ENCODE measurements around the gene SF3A1.
"Not testable (repeated sequence)": the region's sequence is repeated elsewhere in the genome, so short reads cannot be mapped to it uniquely, and the experiment has no call there.

Gene SF3A1, protein sequence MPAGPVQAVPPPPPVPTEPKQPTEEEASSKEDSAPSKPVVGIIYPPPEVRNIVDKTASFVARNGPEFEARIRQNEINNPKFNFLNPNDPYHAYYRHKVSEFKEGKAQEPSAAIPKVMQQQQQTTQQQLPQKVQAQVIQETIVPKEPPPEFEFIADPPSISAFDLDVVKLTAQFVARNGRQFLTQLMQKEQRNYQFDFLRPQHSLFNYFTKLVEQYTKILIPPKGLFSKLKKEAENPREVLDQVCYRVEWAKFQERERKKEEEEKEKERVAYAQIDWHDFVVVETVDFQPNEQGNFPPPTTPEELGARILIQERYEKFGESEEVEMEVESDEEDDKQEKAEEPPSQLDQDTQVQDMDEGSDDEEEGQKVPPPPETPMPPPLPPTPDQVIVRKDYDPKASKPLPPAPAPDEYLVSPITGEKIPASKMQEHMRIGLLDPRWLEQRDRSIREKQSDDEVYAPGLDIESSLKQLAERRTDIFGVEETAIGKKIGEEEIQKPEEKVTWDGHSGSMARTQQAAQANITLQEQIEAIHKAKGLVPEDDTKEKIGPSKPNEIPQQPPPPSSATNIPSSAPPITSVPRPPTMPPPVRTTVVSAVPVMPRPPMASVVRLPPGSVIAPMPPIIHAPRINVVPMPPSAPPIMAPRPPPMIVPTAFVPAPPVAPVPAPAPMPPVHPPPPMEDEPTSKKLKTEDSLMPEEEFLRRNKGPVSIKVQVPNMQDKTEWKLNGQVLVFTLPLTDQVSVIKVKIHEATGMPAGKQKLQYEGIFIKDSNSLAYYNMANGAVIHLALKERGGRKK

GRCh38 chr22:30356449-30357235 lies at the start of gene SF3A1, which contains the start of gene CCDC157:
Gene SF3A1 (minus strand): TSS chr22:30356894. CDS start chr22:30356792, 102 bp downstream.
Gene CCDC157 (plus strand): TSS chr22:30357007. CDS start chr22:30366001, 8,994 bp downstream.
- peak; percentile 88 for DNase-seq

- DNase-seq = no peak
These were observed 49.7 kb upstream of the SF3A1 start for GRCh38 chr22:30406400-30406799.

- DNase-seq = no peak
These were observed 49.0 kb upstream of the SF3A1 start for GRCh38 chr22:30405731-30406130.

DNA sequence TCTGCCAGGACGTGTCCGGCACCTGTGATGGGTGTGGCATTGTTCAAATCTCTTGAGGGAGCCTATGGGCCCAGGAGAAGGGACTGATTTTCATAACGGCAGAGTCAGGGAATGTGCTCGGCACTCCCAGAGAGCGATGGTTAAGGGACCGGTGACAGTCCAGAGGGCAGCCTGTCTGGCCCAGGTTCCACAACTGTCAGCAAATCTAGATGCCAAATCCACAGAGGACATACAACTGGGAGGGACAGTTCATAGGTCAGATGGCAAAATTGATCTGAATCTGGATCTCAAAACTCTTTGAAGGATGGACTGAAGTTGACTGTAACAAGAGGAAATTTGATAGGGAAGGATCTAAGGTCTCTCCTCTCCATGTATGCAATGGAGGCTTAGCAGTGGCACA lies 47.6 kb upstream of the SF3A1 start:
- DNase-seq = no peak

DNA sequence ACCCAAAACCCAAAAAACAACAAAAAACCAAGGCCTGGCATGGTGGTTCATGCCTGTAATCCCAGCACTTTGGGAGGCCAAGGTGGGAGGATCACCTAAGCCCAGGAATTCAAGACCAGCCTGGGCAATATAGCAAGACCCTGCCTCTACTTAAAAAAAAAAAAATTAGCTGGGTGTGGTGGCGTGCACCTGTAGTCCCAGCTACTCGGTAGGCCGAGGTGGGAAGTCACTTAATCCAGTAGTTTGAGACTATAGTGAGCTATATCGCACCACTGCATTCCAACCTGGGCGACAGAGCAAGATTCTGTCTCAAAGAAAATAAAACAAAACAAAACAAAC lies 46.0 kb upstream of the SF3A1 start:
- DNase-seq = not testable (repeated sequence)

- DNase-seq = no peak
These were observed 45.5 kb upstream of the SF3A1 start for GRCh38 chr22:30402028-30402765.

GRCh38 chr22:30401024-30401423 lies 44.3 kb upstream of the SF3A1 start:
- DNase-seq = not testable (repeated sequence)

DNA sequence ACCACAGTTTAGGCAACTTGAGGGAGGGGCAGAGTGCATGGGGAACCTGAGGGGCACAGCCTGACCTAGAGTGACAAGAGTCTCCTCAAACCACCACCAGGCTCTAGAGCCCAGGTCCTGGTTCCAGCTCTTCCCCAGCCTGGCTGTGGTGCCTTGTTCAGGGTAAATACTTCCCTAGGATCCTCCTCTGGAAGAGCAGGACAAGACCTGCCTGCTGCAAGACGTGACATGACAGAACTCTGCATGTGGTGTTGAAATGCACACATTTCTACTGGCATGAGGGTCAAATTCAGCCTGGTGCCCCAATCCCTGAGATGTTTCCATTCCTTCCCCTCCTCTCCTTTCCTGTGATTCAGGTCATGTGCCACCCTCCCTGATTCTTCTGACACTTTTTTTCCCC lies 43.5 kb upstream of the SF3A1 start:
- DNase-seq = no peak

- no peak for DNase-seq
These were observed 43.0 kb upstream of the SF3A1 start for GRCh38 chr22:30399718-30400117.

- DNase-seq = no peak
These were observed 42.3 kb upstream of the SF3A1 start for GRCh38 chr22:30398685-30399680.

GRCh38 chr22:30397656-30398635 lies 41.3 kb upstream of the SF3A1 start:
- DNase-seq = no peak

- DNase-seq = peak; percentile 59
These were observed 40.4 kb upstream of the SF3A1 start, which contains the start of gene SEC14L2 for GRCh38 chr22:30396871-30397655. Gene SEC14L2 (plus strand): TSS chr22:30397018. CDS start chr22:30397117, 99 bp downstream.

- DNase-seq = no peak
These were observed 37.2 kb upstream of the SF3A1 start for GRCh38 chr22:30393885-30394284.

DNA sequence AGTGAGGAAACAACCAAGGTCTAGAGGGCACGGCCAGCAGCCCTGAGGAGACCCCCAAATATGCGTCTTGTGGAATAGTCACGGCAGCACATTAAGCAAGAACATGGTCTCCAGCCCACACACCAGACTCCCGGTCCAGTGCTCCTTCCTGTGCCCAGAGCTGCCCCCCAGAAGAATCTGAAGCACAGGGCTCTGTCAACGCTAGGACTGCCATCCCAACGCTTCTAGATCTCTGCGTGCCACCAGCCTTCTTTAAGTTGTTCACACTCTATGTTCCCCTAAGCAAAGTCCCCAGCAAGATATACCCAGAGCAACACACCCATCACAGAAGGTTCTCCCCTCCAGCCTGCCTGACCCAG lies 36.6 kb upstream of the SF3A1 start:
- no peak for DNase-seq

DNA sequence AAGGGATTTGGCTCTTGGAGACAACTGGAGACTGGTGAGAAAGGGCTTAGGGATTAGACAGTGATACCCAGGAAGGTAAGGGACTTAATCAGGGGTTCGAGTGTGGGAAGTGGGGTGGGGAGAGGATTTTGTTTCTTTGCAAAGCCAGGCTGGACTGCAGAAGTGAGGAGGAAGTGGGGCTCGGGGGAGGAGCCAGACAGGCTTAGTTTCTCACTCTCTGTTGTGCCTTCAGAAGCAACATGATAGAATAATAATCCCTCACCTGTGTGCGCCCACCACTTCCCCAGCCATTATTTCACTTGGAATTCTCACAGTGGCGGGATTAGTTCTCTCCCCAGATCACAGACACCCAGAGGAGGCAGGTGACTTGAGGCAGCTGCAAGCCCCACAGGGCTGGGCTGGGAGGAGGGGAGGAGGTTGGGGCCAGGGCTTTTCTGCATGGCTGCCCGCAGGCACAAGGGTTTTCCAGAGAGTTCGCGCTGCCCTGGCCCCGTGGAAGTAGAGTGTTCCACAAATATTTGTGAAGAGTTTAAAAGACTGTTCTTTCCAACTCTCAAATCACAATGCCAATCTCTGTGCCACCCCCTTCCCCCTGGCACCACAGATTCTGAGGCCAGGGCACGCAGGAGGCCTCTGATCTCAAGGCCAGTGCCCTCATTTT lies 36.1 kb upstream of the SF3A1 start:
- no peak for DNase-seq

DNA sequence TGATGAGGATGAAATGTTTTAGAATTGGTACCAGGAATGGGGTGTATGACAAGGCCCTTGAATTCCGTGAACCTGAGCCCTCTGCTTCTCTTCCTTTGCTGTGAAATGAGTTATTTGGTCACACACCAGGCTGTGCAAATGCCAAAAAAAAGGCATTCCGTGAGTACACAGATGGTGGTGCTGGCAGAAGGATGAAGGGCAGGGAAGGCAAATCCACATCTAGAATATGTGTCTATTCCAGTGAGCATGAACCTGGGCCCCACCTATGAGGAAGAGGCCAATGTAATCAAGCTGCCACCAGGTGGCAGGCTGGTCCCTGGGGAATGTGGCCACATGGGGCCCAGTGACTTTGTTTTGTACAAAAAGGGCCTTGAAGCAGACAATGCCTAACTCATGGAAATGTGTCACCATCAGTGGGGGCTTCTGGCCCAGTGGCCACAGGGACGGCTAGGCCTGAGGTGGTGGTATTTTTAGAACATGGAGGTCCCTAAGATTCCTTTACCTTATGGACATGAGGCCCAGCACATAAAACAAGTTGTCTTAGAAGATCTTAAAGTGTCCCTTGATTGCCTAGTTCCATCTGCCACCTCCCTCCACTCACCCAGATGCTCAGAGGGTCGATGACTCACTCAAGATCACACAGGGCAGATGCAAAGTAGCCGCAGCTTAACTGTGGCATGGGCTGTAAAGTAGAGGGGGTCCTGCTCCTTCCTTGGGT lies 34.4 kb upstream of the SF3A1 start:
- DNase-seq = peak; percentile 84

DNA sequence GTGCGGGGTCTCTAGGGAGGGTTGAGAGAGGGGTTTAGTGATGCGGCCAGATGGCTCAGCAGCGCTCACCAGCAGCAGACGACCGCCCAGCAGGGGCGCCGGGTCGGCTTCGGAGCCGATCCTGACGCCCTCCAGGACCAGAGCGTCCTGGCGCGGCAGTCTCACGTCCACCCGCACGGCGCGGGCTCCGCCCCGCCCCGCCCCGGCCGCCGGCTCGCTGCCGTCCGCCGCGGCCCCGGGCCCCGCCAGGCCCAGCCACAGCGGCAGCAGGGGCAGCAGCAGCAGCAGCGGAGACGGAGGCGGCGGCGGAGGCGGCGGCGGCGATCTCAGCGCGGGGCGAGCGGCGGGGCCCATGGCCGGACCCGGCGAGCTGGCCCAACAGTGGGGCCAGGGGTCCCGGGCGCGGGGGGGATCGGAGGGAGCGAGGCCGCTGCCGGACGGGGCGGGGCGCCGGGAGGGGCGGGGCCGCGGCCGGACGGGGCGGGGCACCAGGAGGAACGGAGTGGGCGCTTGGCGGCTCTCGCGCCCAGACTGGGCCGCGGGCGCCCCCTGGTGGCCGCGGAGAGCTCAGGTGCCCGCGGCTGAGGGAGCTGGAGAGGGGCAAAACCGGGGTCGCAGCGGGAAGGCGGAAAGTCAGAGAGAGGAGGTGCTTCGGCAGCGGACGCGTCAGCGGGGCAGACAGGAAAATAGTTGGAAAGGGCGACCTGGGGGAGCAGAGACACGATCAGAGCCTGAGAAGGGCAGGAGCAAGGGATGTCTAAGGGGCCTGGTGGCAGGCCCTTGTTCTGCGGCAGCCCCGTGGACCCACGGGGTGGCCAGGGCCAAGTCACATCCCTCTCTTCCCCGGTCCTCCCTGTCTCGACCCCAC lies 30.5 kb upstream of the SF3A1 start, which contains the start of gene RNF215:
RNF215 (minus strand) TSS at position 452 of the 868 bp plus-strand sequence; CDS start at position 354, 98 bp downstream.
- DNase-seq = peak; percentile 82

Data from CD4-positive, alpha-beta T cell treated with Interleukin-12 subunit alpha and Interleukin-12 subunit beta, for 1 hour (primary cell).